SK-N-MC (cell line): ENCODE data around the gene TOM1L2.
A peak's percentile ranks its signal among the peaks of the same experiment; 100 is the strongest.

Experiments
- DNase-seq: peaks from one replicate; pipeline ENCODE4 v3.0.0-alpha.2; 2011; ENCODE audit warnings: low read depth, low spot score
- H3K27ac ChIP-seq: fragments of 200-600 bp; sonication (generic); 2 replicates; pipeline ENCODE4 v1.5.1; 2016; ENCODE audit warnings: mixed run types
- H3K36me3 ChIP-seq: fragments of 200-600 bp; sonication (generic); 2 replicates; pipeline ENCODE4 v1.6.1; 2017; ENCODE audit warnings: antibody characterized with exemption, low read length, mixed read lengths; ENCODE audit not compliant: insufficient read depth
- H3K4me3 ChIP-seq: fragments of 200-600 bp; sonication (generic); 2 replicates; pipeline ENCODE4 v1.5.1; 2016
- H3K9ac ChIP-seq: fragments of 200-600 bp; sonication (generic); 2 replicates; pipeline ENCODE4 v1.8.0; 2017; ENCODE audit warnings: mixed run types, mixed read lengths; ENCODE audit not compliant: insufficient read length
- H3K9me3 ChIP-seq: fragments of 200-600 bp; sonication (generic); 2 replicates; pipeline ENCODE4 v1.6.1; 2017; ENCODE audit warnings: low read depth, mild to moderate bottlenecking, antibody characterized with exemption, low read length, moderate library complexity, mixed read lengths
- EZH2 ChIP-seq: fragments of 200-600 bp; sonication (generic); IDR thresholded peaks from one replicate; pipeline ENCODE4 v1.6.1; 2017; ENCODE audit warnings: antibody characterized with exemption
- FOXP2 ChIP-seq: optimal IDR thresholded peaks from 2 replicates; pipeline ENCODE3; 2011; ENCODE audit warnings: mild to moderate bottlenecking, moderate library complexity; ENCODE audit not compliant: insufficient read depth; ENCODE audit errors: extremely low read length, control extremely low read depth
- POLR2AphosphoS5 ChIP-seq: IDR thresholded peaks from 2 replicates; pipeline ENCODE4 v1.6.1; 2012; ENCODE audit warnings: mild to moderate bottlenecking, low read depth, low read length, borderline replicate concordance

Gene TOM1L2

DNA sequence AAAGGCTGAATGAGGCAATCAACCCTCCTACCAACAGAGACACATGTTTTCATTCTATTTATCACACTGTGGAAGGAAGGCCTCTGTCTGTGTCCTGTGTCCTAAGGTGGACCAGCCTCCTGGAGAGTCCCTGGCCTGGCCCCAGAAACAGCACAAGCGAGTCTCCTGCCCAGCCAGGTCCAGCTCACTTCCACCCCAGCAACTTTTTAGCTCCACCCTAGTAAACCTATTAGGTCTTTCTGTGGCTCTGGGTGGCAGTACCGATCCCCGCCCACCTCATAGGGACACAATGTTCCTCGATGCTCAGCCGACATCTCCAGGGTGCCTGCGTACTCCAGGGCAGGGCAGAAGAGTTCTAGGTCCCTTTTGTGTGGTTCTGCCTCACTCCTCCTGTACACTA lies 11.2 kb upstream of the TOM1L2 start:
- no peak for DNase-seq
- Histone ChIP-seq H3K9me3 (no peaks in the 10 kb centered on the region), H3K9ac (no peak overlapping the region), H3K4me3 (no peak overlapping the region), H3K27ac (no peak overlapping the region), H3K36me3 (no peaks in the 10 kb centered on the region)
- TF ChIP-seq EZH2 (no peak), POLR2AphosphoS5 (no peak), FOXP2 (no peak)

DNA sequence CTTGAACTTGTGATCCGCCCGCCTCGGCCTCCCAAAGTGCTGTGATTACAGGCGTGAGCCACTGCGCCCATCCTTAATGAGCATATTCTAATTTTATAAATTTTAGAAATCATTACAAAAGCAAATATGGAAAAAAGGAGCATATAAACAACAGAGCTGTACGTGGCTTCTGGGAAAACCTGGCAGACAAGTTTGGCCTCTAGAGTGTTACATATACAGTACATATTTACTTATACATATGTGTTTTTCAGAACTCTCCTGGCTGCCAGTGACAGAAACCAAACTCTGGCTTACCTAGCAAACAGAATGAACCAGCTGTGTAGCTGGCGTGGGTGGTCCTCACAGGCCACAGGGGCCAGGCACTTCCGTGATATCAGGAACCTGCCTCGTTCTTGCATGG lies 10.6 kb upstream of the TOM1L2 start:
- Histone ChIP-seq H3K9ac (no peak overlapping the region), H3K27ac (no peak overlapping the region), H3K36me3 (no peaks in the 10 kb centered on the region), H3K9me3 (no peaks in the 10 kb centered on the region), H3K4me3 (no peak overlapping the region)
- DNase-seq = no peak
- TF ChIP-seq POLR2AphosphoS5 (no peak), FOXP2 (no peak), EZH2 (no peak)

DNA sequence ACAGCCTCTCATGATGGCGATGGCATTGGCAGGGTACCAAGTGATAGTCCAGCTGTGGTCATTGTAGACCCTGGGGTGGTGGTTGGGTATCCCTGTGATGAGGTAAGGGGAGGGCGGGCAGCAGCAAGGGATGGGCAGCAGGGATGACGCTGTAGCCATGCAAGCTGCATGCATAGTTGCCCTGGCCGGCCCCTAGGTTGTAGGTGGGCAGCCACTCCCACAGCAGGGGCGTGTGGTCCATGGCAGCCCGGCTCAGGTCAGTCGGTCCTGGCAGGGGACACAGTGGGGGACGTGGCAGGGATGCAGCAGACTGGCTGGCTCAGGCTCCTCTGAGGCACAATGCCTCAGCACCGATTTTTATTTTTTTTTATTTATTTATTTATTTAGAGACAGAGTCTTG lies 9.1 kb upstream of the TOM1L2 start:
- Histone ChIP-seq H3K9ac (no peak overlapping the region), H3K36me3 (no peaks in the 10 kb centered on the region), H3K4me3 (no peak overlapping the region), H3K27ac (no peak overlapping the region), H3K9me3 (no peaks in the 10 kb centered on the region)
- DNase-seq = no peak
- TF ChIP-seq POLR2AphosphoS5 (no peak), FOXP2 (no peak), EZH2 (no peak)

DNA sequence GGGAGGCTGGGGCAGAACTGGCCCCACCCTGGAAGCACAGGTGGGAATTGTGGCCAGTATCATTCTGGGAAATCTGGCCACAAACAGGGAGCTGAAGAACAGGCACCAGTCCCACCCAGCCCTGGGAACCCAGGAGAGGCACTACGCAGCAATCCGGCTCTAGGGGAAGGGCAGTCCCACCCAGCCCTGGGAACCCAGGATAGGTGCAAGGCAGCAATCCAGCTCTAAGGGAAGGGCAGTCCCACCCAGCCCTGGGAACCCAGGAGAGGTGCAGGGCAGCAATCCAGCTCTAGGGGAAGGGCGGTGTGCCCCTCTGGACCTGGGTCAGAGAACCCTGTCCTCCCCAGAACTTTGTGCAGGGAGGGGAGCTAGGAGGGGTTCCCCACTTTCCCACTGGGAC lies 7.6 kb upstream of the TOM1L2 start:
- H3K4me3 ChIP-seq = no peak overlapping the region

DNA sequence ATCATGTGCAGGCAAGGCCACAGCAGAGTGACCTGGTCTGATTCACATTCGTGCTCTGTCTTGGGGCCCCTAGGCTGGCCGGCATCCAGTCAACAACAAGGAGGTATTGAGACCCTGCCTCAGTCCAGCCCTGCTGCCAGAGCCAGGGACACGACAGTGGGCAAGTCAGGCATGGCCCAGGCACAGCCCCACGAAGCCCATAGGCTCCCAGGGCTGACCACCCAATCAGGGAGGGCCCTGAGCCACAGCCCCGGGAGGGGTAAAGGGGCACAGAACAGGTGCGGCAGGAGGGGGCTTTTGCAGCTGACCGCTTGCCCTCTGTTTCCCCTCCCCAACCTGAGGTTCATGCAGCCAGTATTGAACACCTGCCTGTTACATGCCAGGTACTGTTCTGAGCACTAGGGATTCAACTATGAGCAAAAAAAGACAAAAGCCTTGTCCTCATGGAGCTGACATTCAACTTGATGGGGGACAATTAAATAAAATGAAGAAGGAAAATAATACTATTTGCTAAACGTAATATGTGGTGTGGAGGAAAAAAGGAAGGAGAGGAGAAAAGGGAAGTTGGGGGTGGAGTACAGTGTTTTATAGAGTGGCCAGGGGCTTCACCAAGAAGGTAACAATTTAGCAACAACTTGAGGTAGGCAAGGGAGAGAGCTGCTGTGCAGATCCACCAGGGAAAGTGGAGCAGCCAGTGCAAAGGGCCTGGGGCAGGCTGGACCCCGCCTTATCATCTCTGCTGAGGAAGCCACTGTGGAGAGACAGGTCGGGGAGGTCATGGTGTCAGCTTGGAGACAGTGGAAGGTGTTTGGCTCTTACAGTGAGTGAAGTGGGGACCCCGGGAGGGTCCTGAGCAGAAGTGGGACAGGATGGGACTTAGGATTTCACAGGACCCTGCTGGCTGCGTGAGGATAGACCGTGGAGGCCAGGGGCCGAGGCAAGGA lies 6.6 kb upstream of the TOM1L2 start:
- H3K27ac ChIP-seq = no peak overlapping the region
- H3K9ac ChIP-seq = no peak overlapping the region
- H3K4me3 ChIP-seq = no peak overlapping the region
- no peaks in the 10 kb centered on the region for H3K36me3 ChIP-seq
- no peak for DNase-seq
- TF ChIP-seq POLR2AphosphoS5 (no peak), EZH2 (no peak), FOXP2 (no peak)
- no peaks in the 10 kb centered on the region for H3K9me3 ChIP-seq

More for the DNA sequence above, 7.6 kb upstream of the TOM1L2 start:
- Histone ChIP-seq H3K9ac (no peak overlapping the region), H3K36me3 (no peaks in the 10 kb centered on the region), H3K27ac (no peak overlapping the region), H3K9me3 (no peaks in the 10 kb centered on the region)
- DNase-seq = no peak
- TF ChIP-seq FOXP2 = no peak
- no peak for TF ChIP-seq EZH2
- TF ChIP-seq POLR2AphosphoS5 = no peak

DNA sequence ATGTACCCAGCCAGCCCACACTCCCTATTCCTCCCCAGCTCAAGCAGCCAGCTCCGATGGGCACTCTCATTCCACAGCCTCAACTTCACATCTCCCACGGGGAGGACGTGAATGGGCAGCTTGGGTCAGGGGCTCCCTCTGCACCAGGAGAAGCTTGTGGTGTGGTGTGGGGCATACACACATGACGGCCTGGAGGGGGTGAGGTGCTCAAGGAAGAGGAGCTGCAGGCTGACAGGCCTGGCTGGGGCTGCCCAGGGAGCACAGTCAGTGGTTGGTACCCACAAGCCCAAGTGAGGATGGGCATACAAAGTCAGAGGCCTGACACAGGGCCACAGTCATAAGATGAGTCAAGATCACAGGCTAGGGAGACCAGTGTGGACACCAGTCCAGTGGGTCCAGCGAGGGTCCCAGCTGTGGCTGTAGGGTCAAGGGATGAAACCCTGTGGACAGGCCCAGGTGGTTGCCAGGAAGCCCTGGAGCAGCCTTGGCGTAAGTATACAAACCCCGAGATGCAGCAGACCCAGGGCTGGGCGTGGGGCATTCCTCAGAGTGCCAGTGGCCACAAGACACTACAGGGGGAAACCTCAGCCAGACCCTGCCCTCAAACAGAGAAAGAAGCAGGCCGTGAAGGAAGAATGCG lies 4.9 kb upstream of the TOM1L2 start:
- Histone ChIP-seq H3K4me3 (no peak overlapping the region), H3K9ac (no peak overlapping the region), H3K9me3 (no peaks in the 10 kb centered on the region), H3K36me3 (no peaks in the 10 kb centered on the region), H3K27ac (no peak overlapping the region)
- no peak for TF ChIP-seq POLR2AphosphoS5
- TF ChIP-seq EZH2 = no peak
- no peak for TF ChIP-seq FOXP2
- no peak for DNase-seq

DNA sequence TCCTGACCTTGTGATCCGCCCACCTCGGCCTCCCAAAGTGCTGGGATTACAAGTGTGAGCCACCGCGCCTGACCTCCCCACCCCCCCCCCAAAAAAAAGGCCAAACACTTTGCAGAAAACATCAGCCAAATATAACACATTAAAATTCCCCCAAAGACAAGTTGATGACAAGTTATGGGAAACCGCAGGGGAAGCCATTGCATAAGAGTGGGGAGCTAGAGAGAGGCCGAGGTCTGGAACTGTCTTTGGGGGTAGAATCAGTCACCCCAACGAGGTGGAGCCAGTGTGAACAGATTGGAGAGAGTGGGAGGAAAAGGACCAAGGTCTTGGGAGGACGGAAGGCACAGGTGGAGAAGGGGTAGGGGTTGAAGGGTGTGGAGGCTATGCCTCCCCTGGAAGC lies 3.2 kb upstream of the TOM1L2 start:
- no peak for DNase-seq
- H3K9ac ChIP-seq = no peak overlapping the region
- TF ChIP-seq FOXP2 = no peak
- no peak for TF ChIP-seq POLR2AphosphoS5
- no peak for TF ChIP-seq EZH2
- H3K4me3 ChIP-seq = no peak overlapping the region
- no peaks in the 10 kb centered on the region for H3K9me3 ChIP-seq
- no peak overlapping the region for H3K27ac ChIP-seq
- H3K36me3 ChIP-seq = no peaks in the 10 kb centered on the region

DNA sequence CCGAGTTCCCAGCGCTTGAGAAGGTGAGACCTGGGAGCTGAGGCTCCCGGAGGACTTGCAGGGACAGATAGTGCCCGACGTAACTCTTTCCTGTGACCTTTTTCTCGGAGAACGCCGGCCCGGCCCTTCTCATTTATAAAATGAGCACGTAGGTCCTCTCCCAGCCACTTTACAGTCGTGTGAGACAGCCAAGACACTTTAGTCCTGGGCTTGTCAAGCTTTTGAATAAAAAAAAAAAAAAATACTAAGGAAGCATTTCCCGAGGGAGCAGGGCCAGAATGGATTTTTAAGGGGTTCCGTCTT lies 703 bp upstream of the TOM1L2 start:
- H3K9ac ChIP-seq = peak overlapping the region; percentile 41
- no peak overlapping the region for H3K27ac ChIP-seq
- no peaks in the 10 kb centered on the region for H3K9me3 ChIP-seq
- H3K36me3 ChIP-seq = no peaks in the 10 kb centered on the region
- TF ChIP-seq EZH2 (no peak), POLR2AphosphoS5 (no peak), FOXP2 (no peak)
- DNase-seq = no peak
- H3K4me3 ChIP-seq = peak overlapping the region; percentile 88
